IPS-15b (cell line): ENCODE results near the gene MMS19.

Experiments
- H3K27me3 ChIP-seq: one replicate; pipeline ENCODE4 v1.6.1; 2013; ENCODE audit warnings: low read length; ENCODE audit not compliant: control insufficient read depth, insufficient read depth
- H3K36me3 ChIP-seq: one replicate; pipeline ENCODE4 v1.6.1; 2013; ENCODE audit warnings: low read length; ENCODE audit not compliant: control insufficient read depth, insufficient read depth
- H3K4me1 ChIP-seq: one replicate; pipeline ENCODE4 v1.6.1; 2013; ENCODE audit warnings: mild to moderate bottlenecking, low read length; ENCODE audit not compliant: control insufficient read depth, insufficient read depth
- H3K4me3 ChIP-seq: one replicate; pipeline ENCODE4 v1.5.1; 2013; ENCODE audit warnings: low read depth, low read length
- H3K9ac ChIP-seq: one replicate; pipeline ENCODE4 v1.6.1; 2013; ENCODE audit warnings: low read depth, mild to moderate bottlenecking, low read length
- H3K9me3 ChIP-seq: one replicate; pipeline ENCODE4 v1.6.1; 2013; ENCODE audit warnings: mild to moderate bottlenecking, low read length; ENCODE audit not compliant: control insufficient read depth, insufficient read depth

MMS19 gene

GRCh38 chr10:97509120-97509680, 11.0 kb upstream of the MMS19 start:
- H3K4me1 ChIP-seq = peaks cover 9% of the 10 kb centered on the region

GRCh38 chr10:97508342-97508741, 10.1 kb upstream of the MMS19 start:
- H3K4me1 ChIP-seq = peaks cover 9% of the 10 kb centered on the region
- no peak overlapping the region for H3K9ac ChIP-seq
- no peaks in the 10 kb centered on the region for H3K36me3 ChIP-seq
- no peaks in the 10 kb centered on the region for H3K27me3 ChIP-seq
- no peak overlapping the region for H3K4me3 ChIP-seq
- no peaks in the 10 kb centered on the region for H3K9me3 ChIP-seq

More at GRCh38 chr10:97509120-97509680, 11.0 kb upstream of the MMS19 start:
- Histone ChIP-seq H3K4me3 (no peak overlapping the region), H3K36me3 (no peaks in the 10 kb centered on the region), H3K9ac (no peak overlapping the region), H3K9me3 (no peaks in the 10 kb centered on the region), H3K27me3 (no peaks in the 10 kb centered on the region)

- H3K4me3 ChIP-seq = no peak overlapping the region
- no peaks in the 10 kb centered on the region for H3K36me3 ChIP-seq
- no peaks in the 10 kb centered on the region for H3K9me3 ChIP-seq
- no peaks in the 10 kb centered on the region for H3K27me3 ChIP-seq
- peaks cover 7% of the 10 kb centered on the region for H3K4me1 ChIP-seq
- no peak overlapping the region for H3K9ac ChIP-seq
Measured at GRCh38 chr10:97506199-97506991, 8.2 kb upstream of the MMS19 start.

- H3K4me1 ChIP-seq = peaks cover 7% of the 10 kb centered on the region
- H3K4me3 ChIP-seq = no peak overlapping the region
- no peak overlapping the region for H3K9ac ChIP-seq
- H3K27me3 ChIP-seq = peaks cover 9% of the 10 kb centered on the region
- H3K36me3 ChIP-seq = no peaks in the 10 kb centered on the region
- H3K9me3 ChIP-seq = no peaks in the 10 kb centered on the region
Measured at GRCh38 chr10:97505152-97505551, 6.9 kb upstream of the MMS19 start.

GRCh38 chr10:97503406-97503805, 5.2 kb upstream of the MMS19 start:
- Histone ChIP-seq H3K9ac (no peak overlapping the region), H3K27me3 (peaks cover 13% of the 10 kb centered on the region), H3K4me1 (peaks cover 6% of the 10 kb centered on the region), H3K4me3 (no peak overlapping the region), H3K9me3 (no peaks in the 10 kb centered on the region), H3K36me3 (no peaks in the 10 kb centered on the region)

- Histone ChIP-seq H3K4me3 (no peak overlapping the region), H3K36me3 (no peaks in the 10 kb centered on the region)
Measured at GRCh38 chr10:97502916-97503315, 4.7 kb upstream of the MMS19 start.

GRCh38 chr10:97500297-97500575, 2.0 kb upstream of the MMS19 start:
- Histone ChIP-seq H3K9me3 (no peaks in the 10 kb centered on the region), H3K9ac (no peak overlapping the region), H3K4me1 (peaks cover 9% of the 10 kb centered on the region), H3K4me3 (peak overlapping the region; percentile 77), H3K36me3 (no peaks in the 10 kb centered on the region), H3K27me3 (peaks cover 13% of the 10 kb centered on the region)

More at GRCh38 chr10:97502916-97503315, 4.7 kb upstream of the MMS19 start:
- Histone ChIP-seq H3K27me3 (peaks cover 13% of the 10 kb centered on the region), H3K4me1 (peaks cover 2% of the 10 kb centered on the region), H3K9ac (no peak overlapping the region), H3K9me3 (no peaks in the 10 kb centered on the region)

- Histone ChIP-seq H3K36me3 (no peaks in the 10 kb centered on the region), H3K4me1 (peaks cover 13% of the 10 kb centered on the region), H3K9me3 (no peaks in the 10 kb centered on the region), H3K27me3 (peaks cover 13% of the 10 kb centered on the region), H3K4me3 (peak overlapping the region; percentile 77), H3K9ac (peak overlapping the region; percentile 70)
Measured at GRCh38 chr10:97499561-97500296, 1.5 kb upstream of the MMS19 start.

- Histone ChIP-seq H3K9ac (peak within 1 kb of the TSS; percentile 87), H3K36me3 (no peaks in the 10 kb centered on the region), H3K9me3 (no peaks in the 10 kb centered on the region), H3K4me1 (peaks cover 14% of the 10 kb centered on the region), H3K27me3 (peaks cover 13% of the 10 kb centered on the region), H3K4me3 (peak within 1 kb of the TSS; percentile 98)
Measured at GRCh38 chr10:97498841-97499560, 779 bp upstream of the MMS19 start, which contains the start of gene UBTD1. TSS of gene UBTD1 (plus strand) at chr10:97498924. CDS start at chr10:97499204, 280 bp downstream.

- peak overlapping the region; percentile 98 for H3K4me3 ChIP-seq
- H3K9ac ChIP-seq = peak overlapping the region; percentile 87
- peaks cover 13% of the 10 kb centered on the region for H3K27me3 ChIP-seq
- H3K4me1 ChIP-seq = peaks cover 14% of the 10 kb centered on the region
- no peaks in the 10 kb centered on the region for H3K36me3 ChIP-seq
- no peaks in the 10 kb centered on the region for H3K9me3 ChIP-seq
Measured at GRCh38 chr10:97497572-97498075, 598 bp downstream of the MMS19 start.

- Histone ChIP-seq H3K36me3 (no peaks in the 10 kb centered on the region), H3K4me3 (no peak overlapping the region), H3K9ac (no peak overlapping the region), H3K9me3 (no peaks in the 10 kb centered on the region), H3K27me3 (peaks cover 3% of the 10 kb centered on the region), H3K4me1 (peaks cover 20% of the 10 kb centered on the region)
Measured at GRCh38 chr10:97494863-97495506, 3.2 kb downstream of the MMS19 start.
